H1 (cell line): ENCODE measurements around the gene LHFPL3. TPM values are rescaled to one million over a fixed set of nuclear protein-coding genes. Genes with fewer than 3 reads are reported as not detected.

Experiments
- ATF2 ChIP-seq: IDR thresholded peaks from 2 replicates; pipeline ENCODE4 v1.6.1; 2012; ENCODE audit warnings: low read length, inconsistent platforms
- KDM5A ChIP-seq: fragments of 200-600 bp; IDR thresholded peaks from 2 replicates; pipeline ENCODE4 v1.7.1; 2012; ENCODE audit warnings: mild to moderate bottlenecking, low read length, inconsistent platforms, mixed read lengths
- NRF1 ChIP-seq: IDR thresholded peaks from 2 replicates; pipeline ENCODE4 v1.6.1; 2011; ENCODE audit warnings: mild to moderate bottlenecking, low read depth, low read length, improper control_type of control experiment
- SRF ChIP-seq: IDR thresholded peaks from 2 replicates; pipeline ENCODE4 v1.6.1; 2011; ENCODE audit warnings: mild to moderate bottlenecking, low read depth, low read length, moderate library complexity
- TAF1 ChIP-seq: IDR thresholded peaks from 2 replicates; pipeline ENCODE4 v1.6.1; 2011; ENCODE audit warnings: mild to moderate bottlenecking, low read depth, low read length
- YY1 ChIP-seq: IDR thresholded peaks from 2 replicates; pipeline ENCODE4 v1.6.1; 2011; ENCODE audit warnings: low read depth, mild to moderate bottlenecking, low read length
- polyA plus RNA-seq, 7 experiments: library from polyadenylated mRNA; depleted of rRNA in 3 of 7; stranded (reverse) in 5 of 7; unstranded in 2 of 7; fragments of >200 nt in 5 of 7; fragments of 200-250 nt in 2 of 7; gene quantifications; 1 replicate in 5 of 7; 2 replicates in 1 of 7; 4 replicates in 1 of 7; pipeline versions ENCODE4 v1.2.1 to v1.2.3, GENCODE V29; 2011 to 2013; ENCODE audit warnings: missing spikeins in 2 of 7, mixed read lengths in 2 of 7
- total RNA-seq: library from RNA; stranded (reverse); fragmentation: NEBNext Ultra II Directional; extraction: Animal tissue kit (Norgen Biotek cat#: 25700); gene quantifications from 2 replicates; pipeline ENCODE4 v1.2.1, GENCODE V29; 2021

LHFPL3 gene
- total and polyA plus RNA-seq, 2 of the 8 experiments (the other 6 are each of a cell fraction or from before 2014, with no cell fraction given): 0.24 to 0.50 TPM

DNA sequence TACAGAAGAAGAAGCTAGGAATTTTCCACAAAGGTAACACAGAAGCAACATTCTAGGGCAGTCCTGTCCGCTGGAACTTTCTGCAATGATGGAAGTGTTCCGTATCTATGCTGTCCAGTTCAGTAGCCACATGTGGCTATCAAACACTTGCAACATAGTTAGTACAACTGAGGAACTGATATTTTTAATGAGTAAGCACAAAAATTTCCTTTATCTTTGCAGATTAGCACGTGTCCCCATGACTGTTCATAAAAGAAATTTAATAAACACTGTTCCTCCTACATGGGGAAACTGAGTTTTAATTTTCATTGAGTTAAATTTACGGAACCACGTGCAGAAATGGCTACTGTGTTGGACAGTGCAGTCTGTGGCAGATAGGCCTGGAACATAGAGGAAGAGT lies 349.2 kb downstream of the LHFPL3 start (continued):
- TF ChIP-seq ATF2: no peak
- TF ChIP-seq NRF1: no peak
- no peak for TF ChIP-seq TAF1
- TF ChIP-seq YY1: no peak
- no peak for TF ChIP-seq SRF
- TF ChIP-seq KDM5A: no peak
- TF ChIP-seq, all 59 proteins: peak for 0
